ENCODE measurements around the gene ASAP2. TPM values are rescaled to one million over a fixed set of nuclear protein-coding genes. Genes with fewer than 3 reads are reported as not detected.

Gene ASAP2
- total RNA-seq, 1 experiment from 2014 or later = 12.6 TPM

DNA sequence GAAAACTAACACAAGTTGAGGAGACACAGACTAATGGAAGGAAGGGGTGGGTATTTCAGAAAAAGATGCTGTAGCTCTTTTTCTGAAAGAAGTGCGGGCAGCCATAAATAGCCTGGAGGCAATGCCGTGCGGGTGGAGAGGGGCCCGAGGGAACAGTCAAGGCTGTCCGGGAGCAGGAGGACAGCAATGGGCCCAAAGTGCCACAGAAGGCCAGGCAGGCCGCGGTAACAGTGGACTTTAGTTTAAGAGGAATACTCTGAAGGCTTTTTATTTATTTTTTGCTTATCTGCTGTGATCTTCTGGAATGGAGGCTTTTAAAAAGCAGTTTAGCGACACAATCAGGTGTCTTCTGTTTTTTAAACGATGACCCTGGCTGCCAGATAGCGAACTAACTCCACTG is 213.9 kb downstream of the ASAP2 start:
- DNase-seq = no peak
- WGBS (ENCODE audit: extremely low coverage, insufficient read length, low lambda C conversion rate) = no CpG with 5 or more reads among the region's 10 CpGs
- no peak overlapping the region for H3K23ac ChIP-seq (ENCODE audit: insufficient read length, low read depth, low read length)

More for the DNA sequence above, 213.9 kb downstream of the ASAP2 start:
- H2AK5ac ChIP-seq (ENCODE audit: insufficient read length, low read length) = no peak overlapping the region
- Mint-ChIP-seq H3K27me3 (ENCODE audit: low read depth) (peaks cover 10% of the 10 kb centered on the region), H3K27ac (no peak overlapping the region), H3K4me1 (peaks cover 9 to 11% of the 10 kb centered on the region in 2 experiments), H3K36me3 (ENCODE audit: insufficient read depth in 1 of 3, low read depth in 3 of 3) (no peaks in the 10 kb centered on the region; a peak in 1 of 7 replicates), H3K4me3 (no peak overlapping the region; a peak in 1 of 5 replicates), H3K9me3 (no peaks in the 10 kb centered on the region)
- no peak overlapping the region for H3T11ph ChIP-seq (ENCODE audit: low read length)
- H2BK12ac ChIP-seq (ENCODE audit: insufficient read length, low read depth, low read length) = no peak overlapping the region
- H4K5ac ChIP-seq (ENCODE audit: insufficient read length, low read depth, low read length) = no peak overlapping the region
- no peaks in the 10 kb centered on the region for H3K79me1 ChIP-seq (ENCODE audit: insufficient read depth, low read depth, low read length, poor library complexity, severe bottlenecking)
- peaks cover 2% of the 10 kb centered on the region; the same call in 1 of the 2 replicates for H3K79me2 ChIP-seq (ENCODE audit: insufficient read depth, low read length)
- TF ChIP-seq, protein P1, sequence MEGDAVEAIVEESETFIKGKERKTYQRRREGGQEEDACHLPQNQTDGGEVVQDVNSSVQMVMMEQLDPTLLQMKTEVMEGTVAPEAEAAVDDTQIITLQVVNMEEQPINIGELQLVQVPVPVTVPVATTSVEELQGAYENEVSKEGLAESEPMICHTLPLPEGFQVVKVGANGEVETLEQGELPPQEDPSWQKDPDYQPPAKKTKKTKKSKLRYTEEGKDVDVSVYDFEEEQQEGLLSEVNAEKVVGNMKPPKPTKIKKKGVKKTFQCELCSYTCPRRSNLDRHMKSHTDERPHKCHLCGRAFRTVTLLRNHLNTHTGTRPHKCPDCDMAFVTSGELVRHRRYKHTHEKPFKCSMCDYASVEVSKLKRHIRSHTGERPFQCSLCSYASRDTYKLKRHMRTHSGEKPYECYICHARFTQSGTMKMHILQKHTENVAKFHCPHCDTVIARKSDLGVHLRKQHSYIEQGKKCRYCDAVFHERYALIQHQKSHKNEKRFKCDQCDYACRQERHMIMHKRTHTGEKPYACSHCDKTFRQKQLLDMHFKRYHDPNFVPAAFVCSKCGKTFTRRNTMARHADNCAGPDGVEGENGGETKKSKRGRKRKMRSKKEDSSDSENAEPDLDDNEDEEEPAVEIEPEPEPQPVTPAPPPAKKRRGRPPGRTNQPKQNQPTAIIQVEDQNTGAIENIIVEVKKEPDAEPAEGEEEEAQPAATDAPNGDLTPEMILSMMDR (conservative IDR thresholded peaks at IDR 0.05) = no peak
- no peak overlapping the region for H2BK15ac ChIP-seq (ENCODE audit: low read depth, low read length)
- no peak overlapping the region for H4K8ac ChIP-seq (replicated peaks; ENCODE audit: insufficient read length, low read depth, low read length)
- no peaks in the 10 kb centered on the region for H3K4me1 ChIP-seq (ENCODE audit: insufficient read depth, low read length)
- H2BK120ac ChIP-seq (ENCODE audit: low read depth, low read length, poor library complexity, severe bottlenecking) = no peak overlapping the region
- no peak overlapping the region for H2BK20ac ChIP-seq (ENCODE audit: low read depth, low read length, poor library complexity, severe bottlenecking)
- no peak overlapping the region for H3K4ac ChIP-seq (ENCODE audit: low read depth, low read length)
- H3K23me2 ChIP-seq (ENCODE audit: insufficient read length, low read depth, low read length, poor library complexity, severe bottlenecking) = peaks cover 13% of the 10 kb centered on the region
- no peak overlapping the region for H3K14ac ChIP-seq (ENCODE audit: insufficient read depth, low read length)
- no peak overlapping the region for H3K56ac ChIP-seq (ENCODE audit: insufficient read length, low read depth, low read length)
- no peak overlapping the region for H4K91ac ChIP-seq (ENCODE audit: insufficient read length, low read depth, low read length)
- no peaks in the 10 kb centered on the region for H4K20me1 ChIP-seq (ENCODE audit: control insufficient read depth, insufficient read depth, insufficient read length)
- no peak overlapping the region for H3K27ac ChIP-seq (ENCODE audit: insufficient read length, low read depth, low read length)
- no peak overlapping the region for H3K18ac ChIP-seq (ENCODE audit: insufficient read length, low read depth, low read length)
- H3K9ac ChIP-seq (ENCODE audit: extremely low read depth, insufficient read length, low read length) = no peak overlapping the region
- no peaks in the 10 kb centered on the region for H3K9me3 ChIP-seq (ENCODE audit: control insufficient read depth, low read depth, low read length)
- H2AFZ ChIP-seq (ENCODE audit: low read length) = no peak overlapping the region
- H3K27me3 ChIP-seq (ENCODE audit: insufficient read depth, low read length) = no peaks in the 10 kb centered on the region
- H3K4me2 ChIP-seq (ENCODE audit: insufficient read depth, insufficient read length, low read length) = no peak overlapping the region
- no peak overlapping the region for H2BK5ac ChIP-seq (ENCODE audit: insufficient read length, low read length)

Data from H9 (cell line).